ENCODE results near the gene SCUBE1.

SCUBE1 gene

GRCh38 chr22:43201486-43202219, 141.5 kb downstream of the SCUBE1 start:
- DNase-seq (ENCODE audit: low read depth in 2 of 2): no peak

GRCh38 chr22:43200555-43200954, 142.6 kb downstream of the SCUBE1 start:
- DNase-seq (ENCODE audit: low read depth in 2 of 2): no peak

GRCh38 chr22:43200031-43200430, 143.1 kb downstream of the SCUBE1 start:
- DNase-seq (ENCODE audit: low read depth in 2 of 2): no peak

GRCh38 chr22:43199541-43199940, 143.6 kb downstream of the SCUBE1 start:
- no peak for DNase-seq (ENCODE audit: low read depth in 2 of 2)

DNA sequence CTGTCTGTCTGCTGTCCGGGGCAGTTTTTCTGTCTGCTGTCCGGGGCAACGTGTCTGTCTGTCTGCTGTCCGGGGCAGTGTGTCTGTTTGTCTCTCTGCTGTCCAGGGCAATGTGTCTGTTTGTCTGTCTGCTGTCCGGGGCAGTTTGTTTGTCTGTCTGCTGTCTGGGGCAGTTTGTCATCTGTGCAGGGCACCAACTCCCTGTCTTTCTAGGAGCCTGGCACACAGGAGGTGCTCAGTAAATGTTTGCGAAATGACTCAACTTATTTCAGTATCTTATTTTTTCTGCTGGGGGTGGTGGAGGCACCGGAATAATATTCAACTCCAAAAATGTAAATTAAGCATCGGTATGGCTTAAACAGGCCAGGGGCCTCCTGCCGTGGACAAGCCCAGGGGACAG, 144.2 kb downstream of the SCUBE1 start:
- DNase-seq (ENCODE audit: low read depth in 2 of 2): no peak

DNA sequence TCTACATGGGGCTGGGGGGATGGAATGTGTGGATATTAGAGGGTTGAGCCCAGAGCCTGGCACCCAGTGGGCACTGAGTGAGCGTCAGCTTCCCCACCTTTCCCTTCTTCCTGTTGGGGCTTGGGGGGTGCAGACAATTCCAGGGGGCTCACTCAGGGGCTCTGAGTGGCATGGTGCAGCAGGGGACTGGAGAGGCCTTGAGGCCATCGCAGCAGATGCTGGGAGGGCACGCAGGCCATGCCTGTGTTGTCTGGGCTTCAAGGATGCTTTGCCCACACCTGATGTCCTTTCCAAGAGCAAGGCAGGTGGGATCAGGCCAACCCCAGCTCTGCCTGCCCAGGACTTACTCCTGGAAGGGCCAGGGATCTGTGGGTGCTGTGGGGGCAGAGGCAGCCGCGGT, 145.0 kb downstream of the SCUBE1 start:
- no peak for DNase-seq (ENCODE audit: low read depth in 2 of 2)

GRCh38 chr22:43197271-43197941, 145.8 kb downstream of the SCUBE1 start:
- no peak for DNase-seq (ENCODE audit: low read depth in 2 of 2)

DNA sequence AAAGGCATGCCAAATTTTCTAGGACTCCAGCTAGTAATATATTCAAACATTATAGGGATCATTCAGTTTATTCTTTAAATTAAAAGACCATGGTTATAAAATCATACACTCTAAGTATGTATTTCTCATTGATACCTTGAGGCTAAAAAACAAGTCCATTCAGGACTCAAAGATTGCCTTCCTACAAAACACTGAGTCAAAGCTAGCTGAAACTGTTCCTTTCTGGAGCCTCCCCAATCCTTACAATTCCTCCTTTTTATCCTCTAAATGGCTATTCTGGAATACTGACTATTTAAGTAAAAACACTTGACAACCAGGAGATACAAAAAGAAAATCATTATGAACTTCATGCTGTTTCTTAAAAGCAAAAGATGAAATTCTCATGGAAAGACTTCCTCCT, 151.3 kb downstream of the SCUBE1 start:
- no peak for DNase-seq (ENCODE audit: low read depth in 2 of 2)

DNA sequence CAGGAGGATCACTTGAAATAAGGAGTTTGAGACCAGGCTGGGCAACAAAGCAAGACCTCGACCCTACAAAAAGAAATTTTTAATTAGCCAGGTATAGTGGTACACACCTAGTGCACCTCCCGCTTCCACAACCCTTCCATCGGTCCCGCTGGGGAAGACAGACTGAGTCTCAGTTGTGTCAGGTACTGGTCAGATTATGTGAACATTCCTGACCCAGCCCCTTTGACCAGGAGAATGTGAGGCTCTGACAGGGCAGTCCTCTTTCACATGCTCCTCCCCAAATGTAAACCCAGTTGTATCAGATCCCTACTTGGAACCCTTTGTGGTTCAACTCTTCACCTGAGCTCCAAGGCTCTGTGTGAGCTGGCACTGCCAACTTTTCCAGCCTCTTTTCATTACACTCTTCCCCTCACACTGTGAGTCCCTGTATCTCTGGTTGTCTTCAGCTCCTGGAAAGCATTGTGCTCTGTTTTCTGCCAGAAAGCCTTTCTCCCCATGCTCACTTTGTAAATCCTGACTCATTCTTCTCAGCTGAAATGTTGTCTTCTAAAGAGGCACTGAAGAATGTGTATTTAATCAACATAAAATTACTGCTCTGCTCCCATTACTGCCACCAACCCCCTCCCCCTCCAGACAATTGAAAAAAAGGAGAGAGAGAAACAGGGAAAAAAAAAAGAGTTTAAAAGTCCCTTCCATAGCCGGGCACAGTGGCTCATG, 154.2 kb downstream of the SCUBE1 start:
- DNase-seq (ENCODE audit: low read depth in 2 of 2): no peak

GRCh38 chr22:43187171-43188099, 155.7 kb downstream of the SCUBE1 start:
- peak; percentile 94 to 96 for DNase-seq (ENCODE audit: low read depth in 2 of 2)

DNA sequence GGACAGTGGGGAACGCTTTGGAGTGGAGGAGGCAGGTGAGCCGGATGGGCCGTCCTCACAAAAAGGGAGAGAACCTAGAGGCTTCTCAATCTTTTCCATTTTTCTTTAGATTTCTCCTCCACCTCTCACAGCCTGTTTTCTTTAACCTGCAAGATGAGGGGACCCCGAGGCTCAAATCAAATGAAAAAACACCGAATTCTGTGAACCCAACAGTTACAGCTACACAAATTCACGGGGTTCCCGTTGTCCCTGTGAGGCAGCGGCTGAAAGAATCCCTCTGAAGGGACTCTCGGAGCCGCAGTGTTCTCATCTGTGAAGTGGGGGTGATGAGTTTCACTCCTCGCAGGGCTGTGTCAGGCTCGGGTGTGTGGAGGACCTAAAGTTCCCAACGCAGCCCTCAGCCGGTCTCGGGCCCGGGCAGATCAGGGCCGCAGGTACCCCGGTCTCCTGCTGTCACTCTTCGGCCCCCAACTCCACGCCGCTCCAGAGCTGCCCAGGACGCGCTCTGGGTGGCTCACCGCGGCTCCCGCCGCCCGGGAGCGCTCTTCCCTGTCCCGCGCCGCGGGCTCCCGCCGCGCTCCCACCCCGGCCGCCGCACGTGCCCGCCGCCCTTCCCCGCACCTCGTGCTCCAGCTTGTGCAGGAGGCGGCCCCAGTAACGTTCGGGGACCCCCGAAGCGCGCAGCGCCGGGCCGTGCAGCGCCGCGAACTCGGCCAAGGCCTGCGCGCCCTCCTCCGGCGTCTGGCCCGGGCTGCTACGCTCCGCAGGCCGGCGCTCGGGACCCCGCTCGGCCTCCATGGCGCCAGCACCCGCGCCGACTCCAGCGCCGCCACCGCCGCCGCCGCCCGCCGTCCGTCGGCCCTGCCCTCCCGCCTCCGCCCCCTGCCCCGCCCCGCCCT, 156.7 kb downstream of the SCUBE1 start, which contains the start of gene TTLL12:
Gene TTLL12 (minus strand): TSS at position 863 of the 899 bp plus-strand sequence. CDS start 65 bp downstream, at position 798.
- DNase-seq (ENCODE audit: low read depth in 2 of 2): peak; percentile 43 to 61

GRCh38 chr22:43185860-43186261, 157.3 kb downstream of the SCUBE1 start:
- no peak for DNase-seq (ENCODE audit: low read depth in 2 of 2)

- DNase-seq (ENCODE audit: low read depth in 2 of 2): no peak
Observed at GRCh38 chr22:43183496-43184277, 159.5 kb downstream of the SCUBE1 start.

GRCh38 chr22:43182726-43183125, 160.4 kb downstream of the SCUBE1 start:
- no peak for DNase-seq (ENCODE audit: low read depth in 2 of 2)

DNA sequence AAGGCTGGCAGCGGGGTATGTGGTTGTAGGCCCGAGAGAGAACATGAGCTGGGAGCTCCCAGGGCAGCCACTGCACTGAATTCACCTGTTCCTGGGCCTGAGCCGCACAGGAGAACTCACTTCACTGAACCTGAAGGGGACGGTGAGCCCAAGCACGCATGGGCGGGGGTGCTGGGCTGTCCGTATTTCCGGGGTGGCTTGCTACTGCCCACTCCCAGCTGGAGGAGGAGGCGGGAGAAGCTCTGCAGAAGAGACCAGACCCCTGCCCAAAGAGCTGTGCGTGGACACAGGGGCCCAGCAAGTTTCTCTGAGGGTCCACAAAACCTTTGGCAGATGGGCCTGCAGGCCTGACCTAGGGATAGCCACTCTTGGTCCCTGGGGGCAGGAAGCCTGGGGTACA, 161.1 kb downstream of the SCUBE1 start:
- no peak for DNase-seq (ENCODE audit: low read depth in 2 of 2)

DNA sequence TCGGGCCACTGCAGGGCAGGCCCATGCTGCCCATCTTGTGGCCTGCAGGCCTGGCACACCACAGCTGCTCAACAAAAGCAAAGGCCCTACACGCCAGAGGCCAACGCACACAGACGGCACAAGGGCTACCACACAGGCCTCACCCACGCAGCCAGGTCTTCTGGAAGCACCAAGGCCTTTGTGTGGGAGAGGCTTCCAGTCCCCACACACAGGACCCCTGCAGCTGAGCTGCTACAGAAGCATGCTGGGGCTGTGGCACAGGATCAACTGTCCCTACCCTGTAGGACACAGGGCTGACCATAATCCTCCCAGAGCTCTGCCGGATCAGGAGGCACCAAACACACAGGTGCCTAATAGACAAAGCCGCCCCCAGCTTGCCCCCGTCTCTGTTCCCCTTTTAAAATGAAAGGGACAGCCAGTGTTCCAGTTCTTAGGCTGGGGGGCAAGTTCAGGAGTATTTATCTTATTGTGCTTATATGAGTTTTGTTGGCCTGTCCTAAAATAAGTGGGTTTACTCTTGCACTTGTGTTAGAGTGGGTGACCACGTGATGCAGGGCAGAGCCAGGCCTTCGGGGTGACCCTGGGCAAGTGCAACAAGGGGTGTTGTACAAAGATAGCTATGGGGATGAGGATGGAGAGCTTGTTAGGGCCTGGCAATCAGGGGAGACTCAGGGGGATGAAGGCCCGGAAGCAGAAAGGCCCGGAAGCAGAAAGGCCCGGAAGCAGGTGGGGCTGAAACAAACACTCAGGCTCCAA, 161.7 kb downstream of the SCUBE1 start:
- DNase-seq (ENCODE audit: low read depth in 2 of 2): no peak

GRCh38 chr22:43180670-43181069, 162.5 kb downstream of the SCUBE1 start:
- no peak for DNase-seq (ENCODE audit: low read depth in 2 of 2)

GRCh38 chr22:43179911-43180195, 163.3 kb downstream of the SCUBE1 start:
- DNase-seq (ENCODE audit: low read depth in 2 of 2): no peak

Measured in stimulated activated CD4-positive, alpha-beta T cell treated with anti-CD3 and anti-CD28 coated beads, Interleukin-1b, Interleukin-23, amount 100 ng/mL, for 4 hours (primary cell).